ENCODE measurements around the gene SLC9C2. TPM values are rescaled to one million over a fixed set of nuclear protein-coding genes. Genes with fewer than 3 reads are reported as not detected.

Gene SLC9C2
- polyA plus RNA-seq, 3 donors: not detected

GRCh38 chr1:173608503-173609216, 5.8 kb upstream of the SLC9C2 start:
- no peaks in the 10 kb centered on the region for H3K4me1 Mint-ChIP-seq
- H3K4me3 Mint-ChIP-seq: no peak overlapping the region
- Histone ChIP-seq H2AFZ (ENCODE audit: insufficient read depth, low read depth, low read length, poor library complexity, severe bottlenecking) (no peak overlapping the region), H3K4me1 (ENCODE audit: control insufficient read depth in 1 of 2, insufficient read depth in 2 of 2, low read length in 2 of 2) (no peaks in the 10 kb centered on the region), H4K20me1 (ENCODE audit: insufficient read depth, low read length) (no peaks in the 10 kb centered on the region), H3K9me3 (replicated peaks in 1 of 2; ENCODE audit: control insufficient read depth in 1 of 2, insufficient read depth in 1 of 2, low read length in 2 of 2) (peaks cover 3 to 7% of the 10 kb centered on the region in 2 donors), H3K9ac (ENCODE audit: insufficient read depth, low read length, poor library complexity, severe bottlenecking) (no peak overlapping the region), H3K27me3 (ENCODE audit: control insufficient read depth in 2 of 2, insufficient read depth in 2 of 2, low read length in 2 of 2) (no peaks in the 10 kb centered on the region), H3K27ac (ENCODE audit: low read depth in 1 of 2, low read length in 2 of 2) (no peak overlapping the region), H3K4me2 (replicated peaks; ENCODE audit: extremely low read depth, low read length, poor library complexity, severe bottlenecking) (no peak overlapping the region), H3K79me2 (ENCODE audit: insufficient read depth, low read length) (no peaks in the 10 kb centered on the region), H3K36me3 (replicated peaks in 1 of 2; ENCODE audit: control insufficient read depth in 1 of 2, insufficient read depth in 2 of 2, low read length in 2 of 2) (no peaks in the 10 kb centered on the region), H3K4me3 (replicated peaks in 1 of 3; ENCODE audit: low read depth in 2 of 3, low read length in 3 of 3) (no peak overlapping the region)
- H3K27me3 Mint-ChIP-seq (ENCODE audit: low read depth in 3 of 3): no peaks in the 10 kb centered on the region
- DNase-seq: no peak
- H3K27ac Mint-ChIP-seq: no peak overlapping the region
- peaks cover 10 to 18% (median 13%) of the 10 kb centered on the region in 7 donors for H3K9me3 Mint-ChIP-seq
- WGBS (ENCODE audit: insufficient coverage): 100% methylated on average over 2 of the region's 4 CpGs
- TF ChIP-seq CTCF (IDR thresholded peaks at IDR 0.05): no peak
- no peaks in the 10 kb centered on the region for H3K36me3 Mint-ChIP-seq
- intact Hi-C loops (cut with micrococcal nuclease): no loop called here

- Histone ChIP-seq H2AFZ (ENCODE audit: insufficient read depth, low read depth, low read length, poor library complexity, severe bottlenecking) (no peak overlapping the region), H3K27me3 (ENCODE audit: control insufficient read depth in 2 of 2, insufficient read depth in 2 of 2, low read length in 2 of 2) (no peaks in the 10 kb centered on the region), H3K9me3 (replicated peaks in 1 of 2; ENCODE audit: control insufficient read depth in 1 of 2, insufficient read depth in 1 of 2, low read length in 2 of 2) (no peaks in the 10 kb centered on the region), H3K27ac (ENCODE audit: low read depth in 1 of 2, low read length in 2 of 2) (no peak overlapping the region), H3K36me3 (replicated peaks in 1 of 2; ENCODE audit: control insufficient read depth in 1 of 2, insufficient read depth in 2 of 2, low read length in 2 of 2) (no peaks in the 10 kb centered on the region), H3K4me2 (replicated peaks; ENCODE audit: extremely low read depth, low read length, poor library complexity, severe bottlenecking) (no peak overlapping the region), H4K20me1 (ENCODE audit: insufficient read depth, low read length) (no peaks in the 10 kb centered on the region), H3K9ac (ENCODE audit: insufficient read depth, low read length, poor library complexity, severe bottlenecking) (no peak overlapping the region), H3K4me1 (ENCODE audit: control insufficient read depth in 1 of 2, insufficient read depth in 2 of 2, low read length in 2 of 2) (no peaks in the 10 kb centered on the region), H3K79me2 (ENCODE audit: insufficient read depth, low read length) (no peaks in the 10 kb centered on the region), H3K4me3 (replicated peaks in 1 of 3; ENCODE audit: low read depth in 2 of 3, low read length in 3 of 3) (no peak overlapping the region)
- intact Hi-C loops (cut with micrococcal nuclease): no loop called here
- no peaks in the 10 kb centered on the region for H3K27me3 Mint-ChIP-seq (ENCODE audit: low read depth in 3 of 3)
- H3K27ac Mint-ChIP-seq: no peak overlapping the region
- H3K36me3 Mint-ChIP-seq: no peaks in the 10 kb centered on the region
- WGBS (ENCODE audit: insufficient coverage): no CpG with 5 or more reads among the region's 2 CpGs
- peaks cover 0 to 4% (median 2%) of the 10 kb centered on the region in 7 donors for H3K9me3 Mint-ChIP-seq
- no peak for DNase-seq
- no peak overlapping the region for H3K4me3 Mint-ChIP-seq
- TF ChIP-seq CTCF (IDR thresholded peaks at IDR 0.05): no peak
- H3K4me1 Mint-ChIP-seq: peaks cover 10% of the 10 kb centered on the region
Observed at GRCh38 chr1:173601588-173601987, 1.3 kb downstream of the SLC9C2 start.
